Stimulated activated memory B cell treated with anti-CD40 and anti-IgM and Interleukin-4, amounts not matched to agents 10 μg/mL and 1 μg/mL and 100 μg/mL, for 72 hours (primary cell): ENCODE data around the gene CHDH.

Source experiments
- ATAC-seq: fragments of 150-1000 bp; cut with Tn5 transposase; 2 replicates; pipeline ENCODE4 v1.10.0; 2021
- H3K27ac Mint-ChIP-seq: one replicate; pipeline ENCODE4 v1.8.0; 2022; ENCODE audit warnings: mild to moderate bottlenecking, mixed read lengths
- H3K27me3 Mint-ChIP-seq: one replicate; pipeline ENCODE4 v1.8.0; 2022; ENCODE audit warnings: mixed read lengths
- H3K36me3 Mint-ChIP-seq: one replicate; pipeline ENCODE4 v1.8.0; 2022; ENCODE audit warnings: mixed read lengths
- H3K4me1 Mint-ChIP-seq: one replicate; pipeline ENCODE4 v1.8.0; 2022; ENCODE audit warnings: mixed read lengths
- H3K4me3 Mint-ChIP-seq: one replicate; pipeline ENCODE4 v1.8.0; 2022; ENCODE audit warnings: mild to moderate bottlenecking, moderate library complexity, mixed read lengths
- H3K9me3 Mint-ChIP-seq: one replicate; pipeline ENCODE4 v1.8.0; 2022; ENCODE audit warnings: mixed read lengths

CHDH gene

DNA sequence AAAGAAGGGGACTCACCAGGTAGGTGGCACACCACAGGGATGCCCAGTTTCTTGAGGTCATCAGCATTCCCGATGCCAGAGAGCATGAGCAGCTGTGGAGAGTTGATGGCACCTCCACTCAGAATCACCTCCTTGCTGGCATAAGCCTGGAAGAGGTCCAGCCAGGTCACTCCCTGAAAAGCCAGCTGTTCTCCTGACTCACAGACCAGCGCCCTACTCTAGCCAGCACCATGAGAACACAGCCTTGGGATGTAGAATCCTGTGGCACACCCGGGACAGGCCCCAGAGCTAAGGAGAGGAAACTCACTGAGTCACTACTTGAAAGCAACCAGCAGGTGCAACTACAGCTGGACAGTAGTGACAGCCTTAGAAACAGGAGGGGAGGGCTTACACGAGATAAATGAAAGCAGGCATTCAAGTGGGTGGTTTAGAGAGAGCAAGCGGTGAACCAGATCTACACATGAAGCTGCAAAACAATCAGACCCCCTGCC lies 24.5 kb downstream of the CHDH start:
- Mint-ChIP-seq H3K9me3 (no peaks in the 10 kb centered on the region), H3K36me3 (peaks cover 86% of the 10 kb centered on the region), H3K4me1 (peaks cover 7% of the 10 kb centered on the region), H3K27ac (no peak overlapping the region), H3K4me3 (no peak overlapping the region), H3K27me3 (no peaks in the 10 kb centered on the region)
- ATAC-seq = no peak

DNA sequence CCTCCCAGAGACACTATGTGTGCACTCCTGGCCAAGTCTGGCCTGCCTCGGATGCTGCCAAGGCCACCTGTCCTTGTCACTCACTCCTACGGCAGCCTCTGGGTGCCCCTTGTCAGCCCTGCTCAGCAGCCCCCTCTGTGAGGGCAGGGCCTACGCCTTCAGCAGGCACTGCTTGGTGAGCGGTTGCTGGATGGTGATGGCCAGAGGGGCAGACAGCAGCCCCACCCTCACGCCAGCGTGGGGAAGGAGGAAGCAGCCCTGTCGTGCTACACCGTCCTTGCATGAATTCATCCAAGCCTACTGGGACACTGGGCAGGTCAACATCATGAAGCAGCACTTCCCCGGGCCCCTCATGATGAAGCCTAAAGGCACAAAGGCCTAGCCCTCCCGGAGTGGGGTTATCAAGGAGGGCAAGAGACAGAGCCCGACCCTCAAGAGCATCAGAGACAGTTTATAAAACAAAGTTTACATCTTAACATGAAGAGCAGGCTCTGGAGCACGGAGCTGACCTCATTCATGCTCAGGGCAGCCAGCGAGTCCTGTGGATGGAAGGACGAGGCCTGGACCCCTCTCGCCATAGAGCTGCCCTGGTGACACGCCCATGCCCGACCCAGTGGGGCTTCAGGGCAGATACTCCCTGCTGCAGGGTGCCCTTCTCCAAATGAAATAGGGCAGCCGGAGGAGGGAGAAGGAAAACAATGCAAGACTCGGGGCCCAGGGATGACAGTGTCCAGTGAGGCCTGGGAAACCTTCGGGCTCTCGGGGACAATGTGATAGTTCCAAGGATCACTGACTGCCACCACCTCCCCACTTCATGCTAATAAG lies 25.3 kb downstream of the CHDH start:
- Mint-ChIP-seq H3K36me3 (peaks cover 82% of the 10 kb centered on the region), H3K27ac (peak overlapping the region; percentile 37), H3K27me3 (no peaks in the 10 kb centered on the region), H3K4me1 (peaks cover 1% of the 10 kb centered on the region), H3K4me3 (no peak overlapping the region), H3K9me3 (no peaks in the 10 kb centered on the region)
- no peak for ATAC-seq

DNA sequence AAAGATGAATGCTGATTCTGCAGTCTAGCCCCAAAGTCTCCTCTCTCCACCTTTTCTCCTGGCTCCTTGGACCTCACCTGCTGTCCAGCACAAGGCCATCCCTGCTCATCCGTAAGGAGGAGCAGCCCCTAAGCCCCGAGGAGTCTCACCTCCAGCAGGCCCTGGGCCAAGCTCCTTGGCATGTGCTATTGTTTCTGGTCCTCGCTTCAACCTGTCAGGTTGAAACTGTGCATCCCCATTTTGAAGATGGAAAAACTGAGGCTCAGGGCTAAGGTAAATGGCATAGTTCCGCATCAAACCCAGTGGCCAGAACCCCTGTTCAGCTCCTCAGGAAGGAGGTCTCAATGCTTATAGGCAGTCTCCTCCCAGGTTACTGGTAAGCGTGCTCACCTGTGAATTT lies 26.1 kb downstream of the CHDH start:
- Mint-ChIP-seq H3K27me3 (no peaks in the 10 kb centered on the region), H3K36me3 (peaks cover 82% of the 10 kb centered on the region), H3K4me3 (no peak overlapping the region), H3K4me1 (no peaks in the 10 kb centered on the region), H3K9me3 (no peaks in the 10 kb centered on the region), H3K27ac (no peak overlapping the region)
- no peak for ATAC-seq

- H3K36me3 Mint-ChIP-seq = peaks cover 79% of the 10 kb centered on the region
- H3K9me3 Mint-ChIP-seq = no peaks in the 10 kb centered on the region
- H3K27ac Mint-ChIP-seq = no peak overlapping the region
- no peak for ATAC-seq
- no peaks in the 10 kb centered on the region for H3K27me3 Mint-ChIP-seq
- H3K4me3 Mint-ChIP-seq = no peak overlapping the region
- H3K4me1 Mint-ChIP-seq = no peaks in the 10 kb centered on the region
Observed at GRCh38 chr3:53819163-53819868, 26.9 kb downstream of the CHDH start.

- no peaks in the 10 kb centered on the region for H3K9me3 Mint-ChIP-seq
- peaks cover 72% of the 10 kb centered on the region for H3K36me3 Mint-ChIP-seq
- no peaks in the 10 kb centered on the region for H3K4me1 Mint-ChIP-seq
- no peak for ATAC-seq
- H3K27ac Mint-ChIP-seq = no peak overlapping the region
- H3K27me3 Mint-ChIP-seq = no peaks in the 10 kb centered on the region
- H3K4me3 Mint-ChIP-seq = no peak overlapping the region
Observed at GRCh38 chr3:53818221-53819162, 27.7 kb downstream of the CHDH start.

- no peaks in the 10 kb centered on the region for H3K9me3 Mint-ChIP-seq
- H3K27ac Mint-ChIP-seq = no peak overlapping the region
- no peak for ATAC-seq
- H3K4me1 Mint-ChIP-seq = no peaks in the 10 kb centered on the region
- H3K27me3 Mint-ChIP-seq = no peaks in the 10 kb centered on the region
- H3K36me3 Mint-ChIP-seq = peaks cover 72% of the 10 kb centered on the region
- no peak overlapping the region for H3K4me3 Mint-ChIP-seq
Observed at GRCh38 chr3:53817809-53818208, 28.4 kb downstream of the CHDH start.

DNA sequence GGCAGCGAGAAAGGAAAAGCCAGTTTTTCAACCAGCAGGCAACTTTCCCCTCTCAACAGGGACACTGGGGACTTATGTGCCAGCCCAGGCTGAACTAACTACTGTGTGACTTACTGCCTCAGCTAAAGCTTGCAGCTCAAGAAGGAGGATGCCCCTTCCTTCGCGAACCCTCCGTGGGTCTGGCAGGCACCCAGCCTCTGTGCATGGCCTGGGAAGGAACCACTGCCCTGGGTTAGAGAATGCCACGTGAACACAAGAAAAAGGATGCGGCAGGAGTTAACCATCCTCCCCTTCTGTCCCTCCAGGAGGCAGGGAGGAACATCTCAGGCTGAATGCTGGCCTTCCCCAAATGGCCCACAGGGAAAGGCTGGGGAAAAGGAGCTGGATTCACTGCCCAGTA lies 29.0 kb downstream of the CHDH start:
- H3K27ac Mint-ChIP-seq = no peak overlapping the region
- peaks cover 71% of the 10 kb centered on the region for H3K36me3 Mint-ChIP-seq
- no peaks in the 10 kb centered on the region for H3K27me3 Mint-ChIP-seq
- no peaks in the 10 kb centered on the region for H3K9me3 Mint-ChIP-seq
- no peak for ATAC-seq
- H3K4me1 Mint-ChIP-seq = peaks cover 6% of the 10 kb centered on the region
- no peak overlapping the region for H3K4me3 Mint-ChIP-seq

GRCh38 chr3:53816425-53816824 lies 29.8 kb downstream of the CHDH start:
- Mint-ChIP-seq H3K36me3 (peaks cover 64% of the 10 kb centered on the region), H3K27ac (no peak overlapping the region), H3K9me3 (no peaks in the 10 kb centered on the region), H3K4me3 (no peak overlapping the region), H3K27me3 (no peaks in the 10 kb centered on the region), H3K4me1 (peaks cover 6% of the 10 kb centered on the region)
- no peak for ATAC-seq

DNA sequence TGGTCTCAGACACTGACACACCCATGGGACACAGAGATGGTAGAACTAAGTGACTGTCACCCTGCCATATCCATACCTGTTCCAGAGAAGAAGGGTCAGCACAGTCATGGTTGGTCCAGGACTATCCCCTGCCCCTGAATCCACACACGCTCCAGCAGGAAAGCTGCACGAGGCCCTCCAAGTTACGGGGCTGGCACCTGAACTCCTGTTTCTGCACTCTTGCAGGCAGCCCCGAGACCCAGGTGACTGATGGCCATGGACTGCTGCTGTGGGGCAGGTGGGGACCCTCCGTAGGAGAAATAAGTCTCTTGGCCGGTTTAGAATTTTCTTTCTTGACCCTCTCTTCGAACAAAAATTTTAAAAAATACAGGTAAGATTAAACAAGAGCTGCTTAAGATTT lies 30.6 kb downstream of the CHDH start:
- no peak for ATAC-seq
- H3K27ac Mint-ChIP-seq = no peak overlapping the region
- no peaks in the 10 kb centered on the region for H3K27me3 Mint-ChIP-seq
- H3K4me1 Mint-ChIP-seq = peaks cover 6% of the 10 kb centered on the region
- no peak overlapping the region for H3K4me3 Mint-ChIP-seq
- peaks cover 57% of the 10 kb centered on the region for H3K36me3 Mint-ChIP-seq
- H3K9me3 Mint-ChIP-seq = no peaks in the 10 kb centered on the region

GRCh38 chr3:53815067-53815466 lies 31.2 kb downstream of the CHDH start:
- Mint-ChIP-seq H3K27me3 (no peaks in the 10 kb centered on the region), H3K9me3 (no peaks in the 10 kb centered on the region), H3K4me1 (peaks cover 6% of the 10 kb centered on the region), H3K4me3 (no peak overlapping the region), H3K36me3 (peaks cover 51% of the 10 kb centered on the region), H3K27ac (no peak overlapping the region)
- no peak for ATAC-seq

GRCh38 chr3:53813876-53814275 lies 32.3 kb downstream of the CHDH start:
- Mint-ChIP-seq H3K36me3 (peaks cover 41% of the 10 kb centered on the region), H3K27me3 (no peaks in the 10 kb centered on the region), H3K9me3 (no peaks in the 10 kb centered on the region), H3K4me1 (peaks cover 6% of the 10 kb centered on the region), H3K4me3 (no peak overlapping the region), H3K27ac (no peak overlapping the region)
- no peak for ATAC-seq

DNA sequence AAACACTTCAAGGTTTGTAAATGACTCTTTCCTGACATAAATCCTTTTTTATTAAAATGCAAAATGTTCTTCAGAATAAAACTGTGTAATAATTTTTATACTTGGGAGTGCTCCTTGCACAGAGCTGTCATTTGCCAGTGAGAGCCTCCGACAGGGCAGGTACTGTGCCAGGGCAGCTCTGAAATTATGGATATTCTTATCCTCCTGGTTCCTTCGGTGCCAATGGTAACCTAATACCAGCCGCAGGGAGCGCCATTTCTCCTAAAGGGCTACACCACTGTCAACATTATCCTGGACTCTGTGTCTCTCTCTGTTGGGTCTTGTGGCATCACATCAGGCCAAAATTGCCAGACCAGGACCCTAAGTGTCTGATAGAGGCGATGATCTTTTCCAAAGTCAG lies 33.0 kb downstream of the CHDH start:
- Mint-ChIP-seq H3K27me3 (no peaks in the 10 kb centered on the region), H3K4me1 (peaks cover 6% of the 10 kb centered on the region), H3K9me3 (no peaks in the 10 kb centered on the region), H3K4me3 (no peak overlapping the region), H3K36me3 (peaks cover 40% of the 10 kb centered on the region), H3K27ac (no peak overlapping the region)
- ATAC-seq = no peak

GRCh38 chr3:53812434-53812833 lies 33.8 kb downstream of the CHDH start:
- no peak for ATAC-seq
- Mint-ChIP-seq H3K4me3 (no peak overlapping the region), H3K27ac (no peak overlapping the region), H3K9me3 (no peaks in the 10 kb centered on the region), H3K36me3 (peaks cover 32% of the 10 kb centered on the region), H3K4me1 (peaks cover 9% of the 10 kb centered on the region), H3K27me3 (no peaks in the 10 kb centered on the region)

- Mint-ChIP-seq H3K36me3 (peaks cover 26% of the 10 kb centered on the region), H3K9me3 (no peaks in the 10 kb centered on the region), H3K4me3 (no peak overlapping the region), H3K27me3 (peaks cover 2% of the 10 kb centered on the region), H3K27ac (no peak overlapping the region), H3K4me1 (peaks cover 20% of the 10 kb centered on the region)
- ATAC-seq = no peak
Observed at GRCh38 chr3:53811143-53811927, 34.9 kb downstream of the CHDH start.
